ENCODE measurements around the gene RASGRF1.

GRCh38 chr15:78977091-78977571, 113.4 kb downstream of the RASGRF1 start:
- TF ChIP-seq CTCF (IDR thresholded peaks at IDR 0.05; ENCODE audit: poor library complexity, severe bottlenecking) (no peak), POLR2AphosphoS5 (IDR thresholded peaks at IDR 0.05) (no peak), EZH2 (IDR thresholded peaks at IDR 0.05; ENCODE audit: borderline replicate concordance, insufficient read depth, low read length, poor library complexity, severe bottlenecking) (no peak), MXI1 (conservative IDR thresholded peaks at IDR 0.05; ENCODE audit: poor library complexity, severe bottlenecking) (no peak), REST (IDR thresholded peaks at IDR 0.05; ENCODE audit: borderline replicate concordance) (no peak), TAF1 (IDR thresholded peaks at IDR 0.05; ENCODE audit: low read depth) (no peak), RAD21 (conservative IDR thresholded peaks at IDR 0.05) (no peak), EP300 (conservative IDR thresholded peaks at IDR 0.05; ENCODE audit: poor library complexity, severe bottlenecking) (no peak)

All from neural cell (in vitro differentiated cells).